Liver (tissue), 9 donors: Measurements from ENCODE around the gene PHYKPL. TPM values are rescaled to one million over a fixed set of nuclear protein-coding genes. Genes with fewer than 3 reads are reported as not detected.

Experiments
- DNase-seq: peaks from one replicate; pipeline ENCODE4 v3.0.0-alpha.2; 2017; ENCODE audit warnings: low spot score
- H3K27ac ChIP-seq, 2 donors: one replicate each; pipeline ENCODE4 v1.7.0; 2013; ENCODE audit warnings: inconsistent platforms in 2 of 2, low read length in 2 of 2, control low read depth in 1 of 2, low read depth in 1 of 2, mild to moderate bottlenecking in 1 of 2
- H3K27me3 ChIP-seq, 4 donors: one replicate each; pipeline versions ENCODE4 v1.6.1 to v1.7.0; 2013; ENCODE audit warnings: low read length in 3 of 4, inconsistent platforms in 1 of 4, mild to moderate bottlenecking in 1 of 4, moderate library complexity in 1 of 4; ENCODE audit not compliant: control insufficient read depth in 4 of 4, insufficient read depth in 4 of 4
- H3K36me3 ChIP-seq, 4 donors: one replicate each; pipeline versions ENCODE4 v1.6.1 to v1.7.0; 2013; ENCODE audit warnings: low read length in 3 of 4, mild to moderate bottlenecking in 3 of 4, low read depth in 1 of 4, moderate library complexity in 1 of 4; ENCODE audit not compliant: control insufficient read depth in 4 of 4, insufficient read depth in 3 of 4
- H3K4me1 ChIP-seq, 4 donors: one replicate each; pipeline versions ENCODE4 v1.6.1 to v1.7.0; 2013; ENCODE audit warnings: low read length in 3 of 4, mild to moderate bottlenecking in 3 of 4, moderate library complexity in 1 of 4; ENCODE audit not compliant: control insufficient read depth in 4 of 4, insufficient read depth in 4 of 4
- H3K4me3 ChIP-seq, 3 donors: one replicate each; pipeline versions ENCODE4 v1.6.1 to v1.7.0; 2013; ENCODE audit warnings: low read length in 3 of 3, control low read depth in 1 of 3, low read depth in 1 of 3, mild to moderate bottlenecking in 1 of 3
- H3K9ac ChIP-seq, 2 donors: one replicate each; pipeline ENCODE4 v1.7.0; 2013; ENCODE audit warnings: low read length in 2 of 2, mild to moderate bottlenecking in 2 of 2, moderate library complexity in 2 of 2, control low read depth in 1 of 2, low read depth in 1 of 2
- H3K9me3 ChIP-seq, 4 donors: one replicate each; pipeline versions ENCODE4 v1.6.1 to v1.7.0; 2013; ENCODE audit warnings: low read length in 3 of 4; ENCODE audit not compliant: control insufficient read depth in 4 of 4
- ATF3 ChIP-seq: IDR thresholded peaks from 2 replicates; pipeline ENCODE4 v1.6.1; 2016; ENCODE audit warnings: antibody characterized with exemption
- CTCF ChIP-seq: fragments of 150-350 bp; IDR thresholded peaks from 2 replicates; pipeline ENCODE4 v1.5.1; 2017; ENCODE audit warnings: improper control_type of control experiment, low read depth, low read length; ENCODE audit not compliant: missing input control
- EGR1 ChIP-seq, 2 donors: IDR thresholded peaks; 2 replicates each; pipeline ENCODE4 v1.6.1; 2016 to 2018; ENCODE audit warnings: antibody characterized with exemption in 2 of 2, low read depth in 2 of 2
- FOXA1 ChIP-seq: IDR thresholded peaks from 2 replicates; pipeline ENCODE4 v1.6.1; 2016; ENCODE audit warnings: antibody characterized with exemption
- FOXA2 ChIP-seq: IDR thresholded peaks from 2 replicates; pipeline ENCODE4 v1.6.1; 2016; ENCODE audit warnings: antibody characterized with exemption
- GABPA ChIP-seq, 2 donors: IDR thresholded peaks in 1 of 2; conservative IDR thresholded peaks in 1 of 2; 2 replicates each; pipeline ENCODE4 v1.6.1; 2016; ENCODE audit warnings: antibody characterized with exemption in 2 of 2, mild to moderate bottlenecking in 1 of 2, moderate library complexity in 1 of 2
- JUND ChIP-seq, 2 donors: IDR thresholded peaks; 2 replicates each; pipeline ENCODE4 v1.6.1; 2016; ENCODE audit warnings: antibody characterized with exemption in 2 of 2
- NR2F2 ChIP-seq: IDR thresholded peaks from 2 replicates; pipeline ENCODE4 v1.6.1; 2016; ENCODE audit warnings: antibody characterized with exemption
- RAD21 ChIP-seq, 2 donors: IDR thresholded peaks; 2 replicates each; pipeline ENCODE4 v1.6.1; 2016; ENCODE audit warnings: antibody characterized with exemption in 2 of 2, mild to moderate bottlenecking in 2 of 2
- REST ChIP-seq: IDR thresholded peaks from 2 replicates; pipeline ENCODE4 v1.6.1; 2016; ENCODE audit warnings: antibody characterized with exemption, mild to moderate bottlenecking
- RXRA ChIP-seq, 2 donors: IDR thresholded peaks; 2 replicates each; pipeline ENCODE4 v1.6.1; 2017 to 2018; ENCODE audit warnings: antibody characterized with exemption in 2 of 2, mild to moderate bottlenecking in 1 of 2
- SP1 ChIP-seq: IDR thresholded peaks from 2 replicates; pipeline ENCODE4 v1.6.1; 2018; ENCODE audit warnings: antibody characterized with exemption, mild to moderate bottlenecking
- TAF1 ChIP-seq: conservative IDR thresholded peaks from 2 replicates; pipeline ENCODE4 v1.6.1; 2016; ENCODE audit warnings: antibody characterized with exemption, mild to moderate bottlenecking
- YY1 ChIP-seq: IDR thresholded peaks from 2 replicates; pipeline ENCODE4 v1.6.1; 2016; ENCODE audit warnings: antibody characterized with exemption, mild to moderate bottlenecking
- ZBTB33 ChIP-seq: IDR thresholded peaks from 2 replicates; pipeline ENCODE4 v1.6.1; 2016; ENCODE audit warnings: antibody characterized with exemption
- WGBS: extraction: QIAGEN DNeasy Blood & Tissue Kit; methylation state at CpG from one replicate; pipeline ENCODE4 v1.1.7; 2013; 5-methylcytosine and 5-hydroxymethylcytosine counted together
- polyA plus RNA-seq, 2 donors: library from polyadenylated mRNA; stranded (reverse) in 1 of 2; unstranded in 1 of 2; fragments of 200-250 nt in 1 of 2; fragments of >200 nt in 1 of 2; fragmentation: Nextera tagmentation in 1 of 2; extraction: Ambion mirVana in 1 of 2; gene quantifications; one replicate each; pipeline versions ENCODE4 v1.2.1 to v1.2.3, GENCODE V29; 2013 to 2015
- total RNA-seq, 2 donors: library from RNA; depleted of rRNA; stranded (reverse); fragments of >200 nt; gene quantifications; one replicate each; pipeline ENCODE4 v1.2.3, GENCODE V29; 2014
- TF ChIP-seq, protein P1 (sequence below): IDR thresholded peaks from 2 replicates; pipeline ENCODE4 v1.6.1; 2016; ENCODE audit warnings: antibody characterized with exemption
- donor health status: healthy.
- donor health status: healthy.
- donor health status: healthy.
- donor health status: healthy.
- donor health status: healthy.

Gene PHYKPL
- total and polyA plus RNA-seq, 4 donors: 25.6 to 103 (median 45.0) TPM

GRCh38 chr5:178244576-178244975 lies 12.0 kb upstream of the PHYKPL start (continued):
- no peak for TF ChIP-seq REST
- no peak for TF ChIP-seq FOXA2

GRCh38 chr5:178242416-178242815 lies 9.8 kb upstream of the PHYKPL start:
- Histone ChIP-seq H3K4me1 (peaks cover 11 to 25% (median 20%) of the 10 kb centered on the region in 4 donors), H3K27me3 (no peaks in the 10 kb centered on the region), H3K27ac (no peak overlapping the region), H3K36me3 (no peaks in the 10 kb centered on the region), H3K9ac (no peak overlapping the region), H3K9me3 (no peaks in the 10 kb centered on the region), H3K4me3 (no peak overlapping the region)
- 87% methylated on average over 10 of the region's 10 CpGs for WGBS
- no peak for DNase-seq
- no peak for TF ChIP-seq CTCF
- TF ChIP-seq ATF3: no peak
- TF ChIP-seq FOXA2: no peak
- no peak for TF ChIP-seq YY1
- no peak for TF ChIP-seq FOXA1
- TF ChIP-seq REST: no peak
- TF ChIP-seq RAD21 (IDR thresholded peaks at IDR 0.05): no peak
- no peak for TF ChIP-seq JUND (IDR thresholded peaks at IDR 0.05)
- no peak for TF ChIP-seq RXRA (IDR thresholded peaks at IDR 0.05)
- no peak for TF ChIP-seq GABPA (IDR thresholded peaks at IDR 0.05 in 1 of 2, conservative IDR thresholded peaks at IDR 0.05 in 1 of 2)
- TF ChIP-seq TAF1: no peak
- TF ChIP-seq EGR1 (IDR thresholded peaks at IDR 0.05; ENCODE audit: low read depth in 2 of 2): no peak
- no peak for TF ChIP-seq SP1
- TF ChIP-seq, protein P1, sequence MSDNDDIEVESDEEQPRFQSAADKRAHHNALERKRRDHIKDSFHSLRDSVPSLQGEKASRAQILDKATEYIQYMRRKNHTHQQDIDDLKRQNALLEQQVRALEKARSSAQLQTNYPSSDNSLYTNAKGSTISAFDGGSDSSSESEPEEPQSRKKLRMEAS: no peak
- no peak for TF ChIP-seq NR2F2
- TF ChIP-seq ZBTB33: no peak
